CD1c-positive myeloid dendritic cell (primary cell): ENCODE results near the gene ARF4.
"Not testable (repeated sequence)": the region's sequence is repeated elsewhere in the genome, so short reads cannot be mapped to it uniquely, and the experiment has no call there.

Source experiments
- DNase-seq: peaks from one replicate; pipeline ENCODE4 v3.0.0-alpha.2; 2016; ENCODE audit errors: extremely low spot score

Gene ARF4

DNA sequence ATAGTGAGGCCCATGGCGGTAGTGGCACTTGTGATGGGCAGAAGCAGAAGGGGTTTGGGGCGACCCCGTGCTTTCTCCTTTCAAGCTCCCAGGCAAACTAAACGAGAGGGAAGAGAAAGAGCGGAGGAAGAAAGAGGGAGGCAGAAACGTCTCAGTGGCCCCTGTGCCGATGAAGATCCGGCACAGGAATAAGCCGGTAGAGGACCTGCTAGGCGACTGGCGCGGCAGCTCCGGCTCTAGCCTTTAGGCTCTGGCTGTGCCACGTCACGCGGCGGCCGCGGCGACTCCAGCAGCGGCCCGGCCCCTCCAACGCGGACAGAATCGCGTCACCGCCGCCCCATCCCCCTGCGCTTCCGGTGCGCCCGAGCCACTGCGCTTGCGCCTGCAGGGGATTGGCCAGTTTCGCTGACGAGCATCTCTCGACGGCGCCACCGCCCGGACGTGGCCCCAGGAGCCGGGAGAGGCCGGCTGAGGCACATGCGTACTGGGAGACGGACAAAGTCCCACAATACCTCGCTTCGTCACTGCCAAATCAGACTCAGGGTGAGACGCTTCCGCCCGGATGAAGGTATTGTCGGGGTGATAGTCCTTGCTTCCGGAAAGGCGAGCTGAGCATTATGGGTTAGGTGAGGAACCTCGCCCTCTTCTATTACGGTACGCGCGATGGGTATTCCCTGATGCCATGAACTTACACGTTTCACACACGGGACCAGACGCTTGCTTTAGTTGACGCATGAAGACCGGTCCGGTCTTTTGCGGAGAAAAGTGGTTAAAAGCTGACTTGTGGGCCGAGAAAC is at the start of gene ARF4:
Gene ARF4 (minus strand): TSS at position 218 of the 797 bp plus-strand sequence. CDS start 204 bp downstream, at position 14.
- DNase-seq = peak; percentile 99

DNA sequence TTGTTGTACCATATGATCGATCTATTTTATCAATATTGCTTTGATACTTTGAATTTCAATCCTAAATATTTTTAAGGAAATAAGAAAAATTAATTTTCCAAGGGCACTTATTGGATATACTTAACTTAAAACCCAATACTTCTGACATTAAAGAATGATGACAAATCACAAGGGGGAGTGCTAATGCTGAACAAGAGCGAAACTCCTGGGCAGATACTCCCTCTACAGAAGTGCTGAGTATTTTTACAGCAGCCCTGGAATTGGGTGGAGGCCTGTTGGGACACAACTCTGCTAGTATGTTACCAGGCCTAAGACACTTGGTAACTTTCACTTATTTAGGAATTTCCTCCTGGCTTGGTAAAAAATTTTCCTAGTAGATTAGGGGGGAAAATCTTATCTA is 49.6 kb upstream of the ARF4 start:
- no peak for DNase-seq

DNA sequence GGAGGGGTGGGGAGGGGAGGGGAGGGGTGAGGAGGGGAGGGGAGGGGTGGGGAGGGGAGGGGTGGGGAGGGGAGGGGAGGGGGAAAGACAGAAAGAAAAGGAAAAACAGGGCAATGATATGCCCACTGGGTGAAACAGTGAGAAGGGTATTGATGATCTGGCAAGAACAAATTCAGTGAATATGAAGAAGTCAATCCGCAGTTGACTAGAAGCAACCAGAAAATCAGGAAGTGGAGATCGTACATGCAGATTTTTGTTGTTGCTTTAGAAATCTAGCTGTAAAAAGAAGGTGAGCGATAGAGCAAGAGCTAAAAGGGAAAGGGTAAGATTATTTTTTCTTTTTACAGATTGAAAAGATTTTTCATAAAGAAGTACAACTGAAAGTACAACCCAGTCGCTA is 47.6 kb upstream of the ARF4 start:
- DNase-seq = no peak

DNA sequence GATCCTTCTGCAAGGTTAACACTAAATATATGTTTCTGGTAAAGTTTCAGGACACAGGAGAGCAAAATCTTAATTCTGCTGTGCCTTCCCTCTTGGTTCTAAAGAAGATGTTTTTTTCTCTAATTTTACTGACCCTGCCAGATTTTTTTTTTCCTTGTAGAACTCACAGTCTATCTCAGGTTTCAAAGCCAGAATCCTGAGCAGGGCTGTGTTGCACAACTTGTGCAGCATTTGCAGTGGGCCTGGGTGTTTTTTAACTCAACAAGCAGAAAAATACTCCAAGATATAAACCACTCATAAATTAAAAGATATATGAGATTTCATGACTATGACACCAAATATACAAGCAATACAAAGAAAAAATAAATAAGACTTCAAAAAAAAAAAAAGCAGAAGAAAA is 40.2 kb upstream of the ARF4 start:
- no peak for DNase-seq

DNA sequence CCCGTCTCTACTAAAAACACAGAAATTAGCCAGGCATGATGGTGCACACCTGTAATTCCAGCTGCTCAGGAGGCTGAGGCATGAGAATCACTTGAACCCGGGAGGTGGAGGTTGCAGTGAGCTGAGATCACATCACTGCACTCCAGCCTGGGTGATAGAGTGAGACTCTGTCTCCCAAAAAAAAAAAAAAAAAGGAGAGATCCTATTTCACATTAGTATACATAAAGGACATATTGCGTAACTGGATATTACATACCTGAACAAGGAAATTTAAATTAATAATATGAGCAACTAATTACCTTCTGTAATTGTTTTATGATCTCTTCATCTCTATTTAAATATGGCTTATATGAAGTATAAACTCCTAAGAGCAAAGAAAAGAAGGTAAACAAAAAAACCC is 37.1 kb upstream of the ARF4 start:
- not testable (repeated sequence) for DNase-seq

DNA sequence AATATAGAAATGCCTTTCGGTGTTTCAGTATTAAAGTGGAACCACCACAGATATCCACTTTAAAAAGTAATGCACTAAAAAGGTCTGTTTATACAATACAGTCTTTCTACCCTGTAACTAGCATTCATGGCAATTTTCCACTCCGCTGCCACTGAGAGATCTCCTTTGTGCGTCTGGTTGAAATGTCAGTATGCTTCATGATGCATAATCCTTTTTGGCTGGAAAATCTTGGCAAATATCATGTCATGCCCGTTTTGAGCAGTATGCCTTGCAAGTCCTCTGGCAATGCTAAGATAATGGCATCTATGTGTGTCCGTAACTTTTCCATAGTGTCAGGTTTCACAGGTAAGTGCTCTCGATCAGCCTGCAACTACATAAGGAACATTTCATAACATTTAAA is 30.8 kb upstream of the ARF4 start:
- no peak for DNase-seq

DNA sequence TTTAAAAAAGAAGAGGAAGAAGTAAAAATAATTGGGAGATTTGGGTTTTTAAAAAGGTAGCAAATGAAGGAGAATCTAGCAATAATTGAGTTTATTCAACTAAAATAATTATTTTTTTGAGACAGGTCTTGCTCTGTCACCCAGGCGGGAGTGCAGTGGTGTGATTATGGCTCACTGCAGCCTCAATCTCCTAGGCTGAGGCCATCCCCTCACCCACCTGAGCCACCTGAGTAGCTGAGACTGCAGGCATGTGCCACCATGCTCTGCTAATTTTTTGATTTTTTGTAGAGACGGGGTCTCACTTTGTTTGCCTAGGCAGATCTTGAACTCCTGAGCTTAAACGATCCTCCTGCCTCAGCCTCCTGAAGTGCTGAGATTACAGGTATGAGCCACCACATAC is 27.7 kb upstream of the ARF4 start:
- DNase-seq = no peak

DNA sequence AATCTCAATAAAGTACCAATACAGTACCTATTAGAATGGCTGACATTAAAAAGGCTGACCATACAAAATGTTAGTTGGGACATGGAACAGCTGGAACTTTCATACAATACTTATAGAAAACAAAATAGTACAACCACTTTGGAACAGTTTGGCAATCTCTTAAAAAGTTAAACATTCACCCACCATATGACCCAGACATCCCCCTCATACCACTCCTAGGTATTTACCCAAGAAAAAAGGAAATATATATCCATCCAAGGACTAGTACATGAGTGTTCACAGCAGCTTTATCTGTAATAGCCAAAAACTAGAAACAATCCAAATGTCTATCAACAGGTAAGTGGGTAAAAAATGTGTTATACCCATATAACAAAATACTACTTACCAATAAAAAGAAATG is 25.2 kb upstream of the ARF4 start:
- DNase-seq = no peak

DNA sequence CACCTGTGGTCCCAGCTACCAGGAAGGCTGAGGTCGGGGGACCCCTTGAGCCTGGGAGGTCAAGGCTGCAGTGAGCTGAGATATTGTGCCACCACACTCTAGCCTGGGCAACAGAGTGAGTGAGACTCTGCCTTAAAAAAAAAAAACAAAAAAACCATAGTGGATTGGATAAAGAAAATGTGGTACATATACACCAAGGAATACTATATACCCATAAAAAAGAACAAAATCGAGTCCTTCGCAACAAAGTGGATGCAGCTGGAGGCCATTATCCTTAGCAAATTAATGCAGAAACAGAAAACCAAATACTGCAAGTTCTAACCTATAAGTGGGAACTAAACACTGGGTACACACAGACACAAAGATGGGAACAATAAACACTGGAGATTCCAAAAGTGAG is 20.6 kb upstream of the ARF4 start:
- DNase-seq = no peak

DNA sequence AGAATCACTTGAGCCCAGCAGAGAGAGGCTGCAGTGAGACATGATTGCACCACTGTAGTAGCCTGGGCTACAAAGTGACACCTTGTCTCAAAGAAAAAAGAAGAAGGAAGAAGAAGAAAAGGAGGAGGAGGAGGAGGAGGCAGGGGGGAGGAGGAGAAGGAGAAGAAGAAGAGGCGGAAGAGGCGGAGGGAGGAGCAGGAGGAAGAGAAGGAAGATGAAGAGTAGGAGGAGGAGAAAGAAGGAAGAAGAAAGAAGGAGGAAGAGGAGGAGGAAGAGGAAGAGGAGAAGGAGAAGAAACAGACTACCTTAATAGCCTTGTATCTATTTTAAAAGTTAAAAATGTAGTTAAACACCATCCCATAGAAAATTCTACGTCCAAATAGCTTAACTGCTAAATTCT is 19.1 kb upstream of the ARF4 start:
- no peak for DNase-seq

DNA sequence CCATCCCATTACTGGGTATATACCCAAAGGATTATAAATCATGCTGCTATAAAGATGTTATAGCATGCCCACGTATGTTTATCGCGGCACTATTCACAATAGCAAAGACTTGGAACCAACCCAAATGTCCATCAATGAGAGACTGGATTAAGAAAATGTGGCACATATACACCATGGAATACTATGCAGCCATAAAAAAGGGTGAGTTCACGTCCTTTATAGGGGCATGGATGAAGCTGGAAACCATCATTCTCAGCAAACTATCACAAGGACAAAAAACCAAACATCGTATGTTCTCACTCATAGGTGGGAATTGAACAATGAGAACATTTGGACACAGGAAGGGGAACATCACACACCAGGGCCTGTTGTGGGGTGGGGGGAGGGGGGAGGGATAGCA is 14.7 kb upstream of the ARF4 start:
- DNase-seq = not testable (repeated sequence)

DNA sequence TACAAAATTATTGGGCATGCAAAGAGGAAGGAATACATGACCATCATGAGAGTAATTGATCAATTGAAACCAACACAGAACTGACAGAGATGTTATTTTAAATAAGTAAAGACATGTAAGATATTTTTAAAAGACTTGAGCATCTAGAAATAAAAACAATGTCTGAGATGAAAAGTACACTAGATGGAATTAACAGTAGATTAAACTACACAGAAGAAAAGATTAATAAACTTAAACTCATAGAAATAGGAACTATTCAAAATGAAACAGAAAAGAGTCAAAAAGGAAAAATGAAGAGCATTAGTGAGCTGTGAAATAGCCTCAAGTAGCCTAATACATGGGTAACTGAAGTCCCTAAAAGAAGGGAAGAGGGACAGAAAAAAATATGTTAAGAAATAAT is 8.5 kb upstream of the ARF4 start:
- DNase-seq = no peak

DNA sequence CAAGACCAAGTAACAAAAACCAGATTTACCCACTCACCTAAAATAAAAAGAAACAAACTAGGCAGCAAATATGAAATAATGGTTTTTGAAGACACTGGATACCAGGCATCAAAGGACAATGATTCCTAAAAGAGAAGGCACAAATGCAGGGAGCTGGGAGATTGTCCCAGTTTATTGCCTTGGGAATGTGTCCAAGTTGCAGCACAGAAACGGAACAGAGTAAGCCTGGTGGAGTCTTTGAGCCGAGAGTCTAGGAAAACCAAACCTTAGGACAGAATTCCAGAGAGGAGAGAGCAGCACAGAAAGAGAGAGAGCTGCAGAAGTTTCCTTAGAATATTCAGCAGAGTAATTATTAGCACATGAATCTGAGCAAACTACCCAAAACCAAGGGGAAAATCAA is 7.8 kb upstream of the ARF4 start:
- DNase-seq = no peak

DNA sequence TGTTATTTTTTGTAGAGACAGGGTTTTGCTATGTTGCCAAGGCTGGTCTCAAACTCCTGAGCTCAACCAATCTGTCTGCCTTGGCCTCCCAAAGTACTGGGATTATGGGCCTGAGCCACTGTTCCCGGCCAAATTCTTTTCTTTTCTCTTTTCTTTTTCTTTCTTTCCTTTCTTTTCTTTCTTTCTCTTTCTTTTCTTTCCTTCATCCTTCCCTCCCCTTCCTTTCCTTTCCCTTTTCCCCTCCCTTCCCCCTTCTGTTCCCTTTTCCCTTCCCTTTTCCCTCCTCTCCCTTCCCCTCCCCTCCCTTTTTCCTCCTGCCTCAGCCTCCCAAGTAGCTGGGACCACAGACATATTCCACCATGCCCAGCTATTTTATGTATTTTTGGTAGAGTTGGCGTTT is 3.1 kb upstream of the ARF4 start:
- DNase-seq = no peak

DNA sequence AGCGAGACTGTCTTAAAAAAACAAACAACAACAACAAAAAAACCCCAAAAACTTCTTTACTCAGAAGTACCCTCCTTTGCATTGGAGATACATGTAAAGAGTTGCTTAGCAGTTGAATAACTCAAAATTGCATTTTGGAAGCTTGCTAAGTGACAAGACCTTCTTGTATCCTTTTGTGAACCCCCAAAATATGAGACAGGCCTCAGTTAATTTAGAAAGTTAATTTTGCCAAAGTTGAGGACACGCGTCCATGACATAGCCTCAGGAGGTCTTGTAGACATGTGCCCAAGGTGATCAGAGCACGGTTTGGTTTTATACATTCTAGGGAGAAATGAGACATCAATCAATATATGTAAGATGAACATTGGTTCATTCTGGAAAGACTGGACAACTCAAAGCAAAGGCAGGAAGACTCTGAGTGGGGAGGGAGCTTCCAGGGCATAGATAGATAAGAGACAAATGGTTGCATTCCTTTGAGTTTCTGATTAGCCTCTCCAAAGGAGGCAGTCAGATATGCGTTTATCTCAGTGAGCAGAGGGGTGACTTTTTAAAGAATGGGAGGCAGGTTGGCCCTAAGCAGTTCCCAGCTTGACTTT is 1.7 kb upstream of the ARF4 start:
- no peak for DNase-seq

DNA sequence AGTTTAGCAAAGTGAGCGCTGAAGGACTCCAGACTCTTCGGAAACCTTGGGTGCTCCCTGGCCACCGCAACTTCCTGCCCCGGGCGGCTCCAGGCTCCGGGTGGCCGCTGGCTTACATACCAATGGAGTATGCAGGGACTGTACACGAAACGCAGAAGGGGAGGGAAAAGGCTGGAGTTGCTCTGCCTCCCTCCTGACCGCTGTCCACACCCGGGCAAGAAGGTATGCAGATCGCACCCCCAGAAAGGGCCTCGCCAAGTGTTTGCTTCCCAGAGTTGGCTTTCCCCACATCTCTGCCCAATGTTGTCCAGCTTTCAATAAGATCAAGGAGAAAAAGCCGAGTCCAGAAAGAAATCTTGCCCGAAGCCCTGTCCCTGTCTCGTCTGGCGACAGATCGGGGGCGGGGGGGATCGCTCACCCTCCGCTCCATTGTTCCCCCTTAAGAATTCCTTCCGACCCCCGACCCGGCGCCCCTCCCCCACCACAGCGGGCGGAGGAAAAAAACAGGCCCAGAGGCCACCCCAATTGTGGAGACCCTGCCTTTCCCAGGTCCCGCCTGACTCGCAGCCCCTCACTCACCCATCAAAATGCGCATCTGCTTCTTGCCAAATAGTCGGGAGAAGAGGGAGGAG is 533 bp downstream of the ARF4 start:
- peak; percentile 83 for DNase-seq

DNA sequence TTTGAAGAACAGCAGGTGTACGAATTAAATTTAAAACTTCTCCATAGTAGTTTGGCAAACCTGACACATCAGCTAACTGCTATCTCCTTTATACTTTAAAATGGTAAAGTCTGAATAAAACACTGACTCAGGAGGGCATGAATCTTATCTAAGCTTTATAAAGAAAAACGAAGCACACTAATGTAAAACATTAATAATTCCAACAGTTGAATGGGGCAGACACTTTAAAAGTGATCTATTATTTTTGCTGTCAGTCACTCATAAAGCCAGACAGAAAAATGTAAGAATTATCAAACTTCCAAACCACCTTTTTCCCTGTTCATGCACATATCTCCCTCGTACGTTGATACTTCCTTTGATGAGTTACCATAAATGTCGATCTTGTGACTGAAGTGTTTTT is 2.6 kb downstream of the ARF4 start:
- DNase-seq = no peak

DNA sequence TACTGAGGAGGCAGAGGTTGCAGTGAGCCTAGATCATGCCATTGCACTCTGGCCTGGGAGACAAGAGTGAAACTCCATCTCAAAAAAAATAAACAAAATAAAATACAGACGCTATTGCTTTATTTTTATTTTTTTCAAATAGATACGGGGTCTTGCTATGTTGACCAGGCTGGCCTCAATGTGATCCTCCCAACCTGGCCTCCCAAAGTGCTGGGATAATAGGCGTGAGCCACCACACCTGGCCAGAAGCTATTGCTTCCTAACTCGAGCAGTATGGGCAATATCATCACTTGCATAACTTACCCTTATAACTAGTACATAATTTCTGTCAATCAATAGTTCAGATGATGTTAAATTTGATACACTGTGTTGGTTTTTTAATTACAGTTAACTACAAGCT is 3.0 kb downstream of the ARF4 start:
- DNase-seq = no peak

DNA sequence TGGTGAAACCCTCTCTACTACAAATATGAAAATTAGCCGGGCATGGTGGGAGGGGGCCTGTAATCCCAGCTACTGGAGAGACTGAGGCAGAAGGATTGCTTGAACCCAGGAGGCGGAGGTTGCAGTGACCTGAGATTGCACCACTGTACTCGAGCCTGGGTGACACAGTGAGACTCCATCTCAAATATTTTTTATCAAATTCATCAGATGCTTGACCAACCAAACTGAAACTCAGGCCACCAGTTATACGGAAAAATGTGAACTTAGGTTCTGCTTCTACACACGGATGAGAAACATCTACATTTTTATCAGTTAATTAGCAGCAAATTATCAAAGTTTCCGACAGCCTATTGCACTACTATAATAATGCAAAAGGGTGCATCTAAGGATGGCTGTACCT is 4.8 kb downstream of the ARF4 start:
- no peak for DNase-seq

DNA sequence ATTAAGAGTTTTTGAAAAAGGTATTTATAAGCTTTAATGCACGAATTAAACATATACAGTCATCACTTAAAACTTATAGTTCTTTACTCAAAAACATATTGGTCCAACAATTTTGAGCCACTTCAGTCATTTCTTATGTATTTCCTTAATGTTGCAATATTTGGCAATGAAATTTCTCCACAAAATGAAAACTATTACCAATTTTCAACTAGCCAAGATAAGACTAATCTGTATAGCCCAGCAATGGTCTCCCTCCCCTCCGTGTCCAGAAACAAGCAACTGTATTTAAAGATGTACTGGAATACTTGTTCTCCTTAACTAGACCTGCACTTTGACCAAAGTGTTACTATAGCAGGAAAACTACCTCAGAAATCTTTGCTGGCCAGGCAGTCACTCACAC is 9.2 kb downstream of the ARF4 start:
- DNase-seq = no peak

DNA sequence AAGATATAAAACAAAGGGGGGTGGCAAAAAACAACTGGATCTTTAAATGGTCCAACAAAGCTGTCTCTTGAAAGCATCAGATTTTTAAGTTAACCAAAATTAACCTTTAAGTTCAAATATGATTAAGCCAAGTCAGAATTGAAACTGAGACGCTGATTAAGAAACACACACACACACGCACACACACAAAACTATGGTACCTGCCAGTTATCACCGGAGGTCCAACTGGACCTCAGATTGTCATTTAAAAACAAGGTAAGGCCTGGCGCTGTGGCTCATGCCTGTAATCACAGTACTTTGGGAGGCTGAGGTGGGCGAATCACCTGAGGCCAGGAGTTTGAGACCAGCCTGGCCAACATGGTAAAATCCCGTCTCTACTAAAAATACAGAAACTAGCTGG is 10.4 kb downstream of the ARF4 start:
- no peak for DNase-seq

DNA sequence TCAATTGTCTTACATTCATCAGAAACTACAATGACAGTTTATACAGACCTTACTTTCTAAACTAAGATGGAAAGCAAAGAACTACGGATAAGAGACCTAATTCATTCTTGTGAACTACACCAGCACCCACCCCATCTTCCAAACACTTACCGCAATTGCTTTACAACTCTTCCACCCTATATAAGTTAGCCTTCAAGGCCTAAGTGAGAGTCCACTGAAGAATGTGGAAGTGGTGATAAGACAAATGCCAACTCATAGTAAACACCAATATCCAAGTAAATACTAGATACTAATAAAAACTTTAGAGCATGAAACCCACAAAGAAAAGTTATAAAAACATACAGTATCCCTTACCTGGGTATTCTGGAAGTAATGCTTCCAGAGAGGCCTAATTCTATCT is 13.6 kb downstream of the ARF4 start:
- DNase-seq = no peak

DNA sequence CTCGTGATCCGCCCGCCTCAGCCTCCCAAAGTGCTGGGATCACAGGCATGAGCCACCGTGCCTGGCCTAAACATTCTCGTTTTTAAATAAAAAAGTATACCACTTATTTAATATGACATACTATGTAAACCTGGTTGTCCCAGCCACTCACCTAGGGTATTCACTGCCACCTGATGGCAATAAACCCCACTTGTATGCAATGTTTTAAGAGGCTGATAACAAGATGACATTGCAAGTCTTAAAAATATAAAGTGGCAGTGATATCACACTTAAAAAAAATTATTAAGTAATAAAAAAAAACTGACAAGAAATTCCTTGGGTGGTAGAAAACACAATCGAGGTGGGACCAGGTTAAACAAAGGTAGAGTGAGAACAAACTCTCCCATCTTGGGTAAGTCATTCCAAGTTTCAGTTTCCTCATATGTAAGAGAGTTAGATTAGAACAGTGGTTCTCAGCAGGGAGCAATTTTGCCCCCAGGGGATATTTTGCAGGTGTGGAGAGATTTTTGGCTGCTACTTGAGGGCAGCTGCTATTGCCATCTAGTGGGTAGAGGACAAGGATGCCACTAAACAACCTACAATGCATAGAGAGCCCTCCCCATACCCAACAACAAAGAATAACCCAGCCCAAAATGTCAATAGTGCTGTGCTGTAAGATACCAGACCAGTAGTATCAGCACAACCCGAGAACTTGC is 14.5 kb downstream of the ARF4 start:
- no peak for DNase-seq
